MV-4-11 (cell line): Measurements from ENCODE around the gene BCAS3.
A peak's percentile ranks its signal among the peaks of the same experiment; 100 is the strongest.

ENCODE experiments used
- DNase-seq: peaks from one replicate; lab custom pipeline; 2025; lab: John Stamatoyannopoulos, UW

Gene BCAS3

GRCh38 chr17:61065263-61065773 is 387.7 kb downstream of the BCAS3 start:
- DNase-seq: peak; percentile 18

- DNase-seq: no peak
Observed at GRCh38 chr17:61066062-61066461, 388.4 kb downstream of the BCAS3 start.

- no peak for DNase-seq
Observed at GRCh38 chr17:61070649-61071048, 393.0 kb downstream of the BCAS3 start.

DNA sequence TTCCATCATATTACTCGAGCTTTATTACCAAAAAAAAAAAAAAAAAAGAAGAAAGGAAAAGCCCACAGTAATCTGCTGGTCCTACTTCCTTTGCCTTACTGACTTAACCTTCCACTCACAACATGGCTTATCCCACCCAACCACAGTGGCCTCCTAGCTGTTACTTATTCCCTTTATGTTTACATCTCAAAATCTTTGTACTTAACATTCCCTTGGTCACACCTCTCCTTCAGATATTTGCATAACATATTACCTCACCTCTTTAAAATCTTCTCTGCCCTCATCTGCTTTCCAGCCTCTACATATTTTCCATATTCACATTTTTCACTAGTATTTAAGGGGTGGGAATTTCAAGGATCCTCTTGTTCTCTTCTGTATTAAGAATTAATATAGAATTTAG is 395.0 kb downstream of the BCAS3 start:
- no peak for DNase-seq

DNA sequence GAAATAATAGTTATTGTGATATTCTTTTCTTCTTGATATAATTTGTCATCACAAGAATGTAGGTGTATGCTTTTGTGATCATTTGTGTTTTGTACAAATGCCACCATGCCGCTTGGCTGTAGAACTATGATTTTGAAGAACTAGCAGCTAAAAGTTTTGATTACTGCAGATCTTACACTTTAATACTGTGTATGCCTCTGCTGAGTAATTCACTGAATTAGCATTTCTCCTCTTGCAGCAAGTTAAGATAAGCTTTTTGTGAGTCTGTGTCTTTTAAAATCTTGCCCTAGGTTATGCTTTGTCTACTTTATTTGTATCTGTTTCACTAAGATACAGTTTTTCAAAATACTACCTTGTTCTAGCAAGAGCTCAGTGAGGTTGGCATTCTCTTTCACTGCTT is 395.5 kb downstream of the BCAS3 start:
- DNase-seq: no peak

DNA sequence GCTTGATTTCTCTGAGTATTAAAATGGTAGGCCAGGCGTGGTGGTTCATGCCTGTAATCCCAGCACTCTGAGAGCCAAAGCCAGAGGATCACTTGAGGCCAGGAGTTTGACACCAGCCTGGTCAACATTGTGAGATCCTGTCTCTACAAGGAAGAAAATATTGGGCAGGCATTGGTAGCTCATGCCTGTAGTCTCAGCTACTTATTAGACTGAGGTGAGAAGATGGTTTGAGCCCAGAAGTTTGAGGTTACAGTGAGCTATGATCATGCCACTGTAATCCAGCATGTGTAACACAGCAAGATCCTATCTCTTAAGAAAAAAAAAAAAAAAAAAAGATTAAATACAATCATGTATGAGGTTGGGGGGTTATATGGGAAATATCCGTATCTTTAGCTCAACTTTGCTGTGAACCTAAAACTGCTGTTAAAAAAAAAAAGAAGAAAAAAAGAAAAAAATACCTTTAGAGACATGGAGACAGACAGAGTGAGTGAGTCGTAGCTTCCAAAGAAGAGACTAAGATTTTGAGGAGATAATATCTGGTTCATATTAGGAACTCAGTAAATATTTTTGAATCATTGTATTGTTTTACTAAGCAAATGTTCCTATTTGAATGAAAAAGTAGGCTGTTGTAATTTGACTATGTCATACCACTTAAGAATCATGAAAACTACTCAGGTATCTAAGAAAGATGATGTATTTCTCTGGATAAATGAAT is 396.3 kb downstream of the BCAS3 start:
- no peak for DNase-seq

DNA sequence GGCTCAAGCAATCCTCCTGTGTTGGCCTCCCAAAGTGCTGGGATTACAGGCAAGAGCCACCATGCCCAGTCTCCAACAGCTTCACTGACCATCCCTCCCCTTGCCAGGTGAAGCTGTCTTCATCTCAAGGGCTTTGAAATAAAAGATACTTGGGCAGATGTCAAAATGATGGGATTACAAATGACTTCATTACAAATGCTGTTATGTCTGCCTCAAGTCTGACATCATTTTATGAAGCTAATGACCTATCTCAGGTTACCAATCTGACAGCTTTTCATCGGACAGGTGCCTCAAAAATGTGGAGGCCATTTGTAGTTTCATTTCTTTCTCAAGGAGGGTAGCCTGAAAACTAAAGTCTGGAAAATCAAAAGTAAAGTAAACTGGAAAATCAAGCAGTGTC is 398.3 kb downstream of the BCAS3 start:
- no peak for DNase-seq

- DNase-seq: no peak
Observed at GRCh38 chr17:61076621-61077031, 399.0 kb downstream of the BCAS3 start.

DNA sequence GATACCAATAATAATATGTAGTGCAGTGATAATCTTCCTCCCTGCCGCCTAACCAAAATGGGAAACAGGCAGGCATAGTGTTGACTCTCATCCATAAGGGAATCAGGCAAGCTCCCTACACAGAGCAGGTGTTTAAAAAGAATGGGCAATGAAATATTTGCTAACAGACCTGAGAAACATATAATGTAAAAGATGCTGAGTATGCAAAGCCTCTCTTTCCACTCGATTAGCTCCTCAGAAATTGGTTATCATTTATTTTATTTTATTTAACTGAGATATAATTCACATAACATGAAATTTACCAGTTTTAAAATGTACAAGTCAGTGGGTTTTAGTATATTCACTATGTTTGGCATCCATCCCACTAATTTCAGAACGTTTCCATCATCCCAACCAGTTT is 404.3 kb downstream of the BCAS3 start:
- no peak for DNase-seq

- DNase-seq: no peak
Observed at GRCh38 chr17:61084260-61084659, 406.6 kb downstream of the BCAS3 start.

GRCh38 chr17:61087024-61087423 is 409.4 kb downstream of the BCAS3 start:
- DNase-seq: no peak

DNA sequence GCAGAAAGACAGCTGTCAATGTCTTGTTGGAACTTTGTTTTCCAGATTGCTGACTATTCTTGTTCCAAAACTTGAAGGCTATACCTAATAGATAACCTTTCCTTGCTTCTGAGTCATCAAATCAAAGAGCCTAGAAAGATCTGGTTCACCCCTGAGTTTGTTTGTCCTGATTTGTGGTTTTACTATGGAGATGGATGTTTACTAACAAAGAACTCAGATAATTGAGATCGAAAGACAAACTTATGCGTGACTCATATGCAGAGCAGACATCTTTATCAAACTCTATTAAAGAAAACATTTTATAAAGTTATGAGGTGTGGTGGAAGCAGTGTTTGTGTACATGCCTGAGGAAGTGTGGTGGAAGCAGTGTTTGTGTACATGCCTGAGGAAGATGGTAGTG is 410.9 kb downstream of the BCAS3 start:
- no peak for DNase-seq

GRCh38 chr17:61091096-61091495 is 413.4 kb downstream of the BCAS3 start:
- no peak for DNase-seq

GRCh38 chr17:61097781-61098180 is 420.1 kb downstream of the BCAS3 start:
- no peak for DNase-seq

DNA sequence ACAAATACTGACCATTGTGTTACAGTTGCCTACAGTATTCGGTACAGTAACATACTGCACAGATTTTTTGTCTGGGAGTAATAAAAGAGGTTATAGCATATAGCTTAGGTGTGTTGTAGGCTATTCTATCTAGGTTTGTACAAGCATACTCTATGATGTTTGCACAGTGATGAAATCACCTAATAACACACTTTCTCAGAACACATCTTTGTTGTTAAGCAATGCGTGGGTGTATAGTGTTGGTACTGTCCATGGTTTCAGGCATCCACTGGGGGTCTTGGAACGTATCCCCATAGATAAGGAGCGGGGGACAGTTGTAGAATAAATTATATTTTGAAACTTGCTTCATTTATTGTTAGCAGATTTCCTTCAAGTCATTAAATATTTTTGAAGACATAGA is 428.7 kb downstream of the BCAS3 start:
- DNase-seq: no peak

- no peak for DNase-seq
Observed at GRCh38 chr17:61116577-61116976, 438.9 kb downstream of the BCAS3 start.

DNA sequence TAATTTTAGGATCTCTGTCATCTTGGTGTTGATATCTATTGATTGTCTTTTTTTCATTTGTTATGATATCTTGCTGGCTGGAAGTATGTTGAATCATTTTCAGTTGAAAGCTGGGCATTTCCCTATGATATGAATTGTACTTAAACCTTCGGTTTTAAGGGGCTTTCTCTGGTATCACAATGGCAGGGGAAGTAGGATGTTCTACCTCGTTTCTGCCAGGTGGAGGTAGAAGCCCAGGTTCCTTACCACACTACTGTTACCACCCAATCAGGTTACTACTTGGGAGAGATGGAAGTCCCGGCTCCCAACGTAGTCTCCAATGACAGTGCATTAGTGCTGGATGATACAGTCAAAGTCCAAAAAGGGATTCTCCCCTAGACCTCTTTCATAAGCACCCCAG is 440.3 kb downstream of the BCAS3 start:
- no peak for DNase-seq

GRCh38 chr17:61118871-61119270 is 441.2 kb downstream of the BCAS3 start:
- DNase-seq: no peak

- no peak for DNase-seq
Observed at GRCh38 chr17:61122326-61122913, 444.8 kb downstream of the BCAS3 start.

DNA sequence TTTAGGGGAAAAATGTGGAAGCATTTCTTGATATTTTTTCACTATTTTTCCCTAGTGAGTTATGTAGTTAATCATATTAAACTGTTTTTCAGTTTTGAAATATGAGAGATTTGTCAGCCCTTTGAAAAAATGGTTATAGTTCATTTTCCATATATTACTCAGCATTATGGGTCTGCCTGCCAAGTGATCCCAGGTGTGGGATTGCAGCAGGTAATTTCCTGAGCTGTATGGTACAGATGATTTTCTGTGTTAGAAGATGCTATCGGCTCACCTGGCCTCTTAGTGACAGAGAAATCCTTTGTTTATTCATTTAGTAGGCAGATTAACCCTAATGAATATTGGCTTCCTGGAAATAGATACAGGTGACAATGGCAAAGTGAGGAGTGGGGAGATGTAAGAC is 446.9 kb downstream of the BCAS3 start:
- no peak for DNase-seq

DNA sequence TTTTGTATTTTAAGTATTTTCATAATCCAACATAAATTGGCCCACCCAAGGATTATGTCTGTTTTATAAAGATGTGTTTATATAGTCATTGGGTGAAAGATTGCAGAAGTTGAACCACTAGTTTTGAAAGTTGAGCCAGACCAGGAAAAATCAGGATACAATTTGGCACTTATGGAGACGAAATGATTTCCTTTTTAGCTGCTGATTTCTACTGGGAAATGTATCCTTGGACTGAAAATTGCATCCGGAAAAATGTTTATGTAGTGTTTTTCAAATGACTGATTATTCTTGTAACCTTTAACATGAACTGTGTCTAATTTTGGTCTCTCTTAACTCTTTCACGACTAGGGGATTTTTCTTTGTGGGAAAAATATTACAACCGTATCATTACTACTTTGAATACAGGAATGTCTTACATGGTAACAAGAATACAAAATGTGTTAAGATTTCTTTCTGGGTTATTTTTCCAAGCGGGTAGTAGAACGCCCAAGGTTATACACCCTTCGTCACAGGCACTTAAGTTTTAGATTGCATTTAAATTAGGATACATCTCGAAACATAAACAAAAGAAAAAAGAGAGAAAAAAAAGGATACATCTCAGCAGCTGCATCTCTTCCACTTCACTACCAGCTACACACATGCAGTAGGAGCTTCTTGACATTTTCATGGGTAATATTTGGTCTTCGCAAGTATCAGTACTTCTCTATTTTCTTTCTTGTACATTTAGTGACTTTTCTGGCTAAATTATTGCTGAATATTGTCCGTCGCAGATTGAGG is 449.0 kb downstream of the BCAS3 start:
- DNase-seq: no peak

- DNase-seq: no peak
Observed at GRCh38 chr17:61127960-61128359, 450.3 kb downstream of the BCAS3 start.

DNA sequence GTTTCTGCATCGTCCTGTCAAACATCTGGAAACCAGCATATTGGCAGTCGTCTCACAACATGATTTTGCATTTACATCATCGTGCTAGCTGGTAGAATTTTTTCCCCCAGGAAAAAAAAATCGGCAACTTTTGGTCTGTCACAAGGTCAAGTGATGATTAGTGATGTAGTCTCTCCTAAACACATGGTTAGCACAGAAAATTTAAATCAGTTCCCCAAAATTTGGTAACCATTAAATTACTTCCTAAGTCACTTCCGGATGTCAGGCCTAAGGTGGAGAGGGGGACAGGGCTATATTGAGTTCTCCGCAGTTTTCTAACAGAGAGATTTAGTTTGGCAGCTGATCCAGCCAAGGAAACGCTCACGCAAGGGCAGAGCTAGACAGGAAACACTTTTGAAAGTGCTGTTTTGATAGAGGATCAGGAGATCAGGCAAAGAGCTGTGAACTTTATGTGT is 451.0 kb downstream of the BCAS3 start:
- DNase-seq: no peak
